Memory B cell (primary cell): Measurements from ENCODE around the gene CACYBP.

Source experiments
- ATAC-seq: fragments of 150-1000 bp; cut with Tn5 transposase; 2 replicates; pipeline ENCODE4 v1.10.0; 2021; ENCODE audit warnings: low read depth, mild to moderate bottlenecking, moderate library complexity
- DNase-seq, 2 donors: peaks; one replicate each; pipeline ENCODE4 v3.0.0; 2022; ENCODE audit warnings: low spot score in 2 of 2
- H3K27ac Mint-ChIP-seq: one replicate; pipeline ENCODE4 v1.8.0; 2022; ENCODE audit warnings: mild to moderate bottlenecking, moderate library complexity, mixed read lengths
- H3K27me3 Mint-ChIP-seq: one replicate; pipeline ENCODE4 v1.8.0; 2022; ENCODE audit warnings: mixed read lengths
- H3K36me3 Mint-ChIP-seq: one replicate; pipeline ENCODE4 v1.8.0; 2022; ENCODE audit warnings: mild to moderate bottlenecking, mixed read lengths
- H3K4me1 Mint-ChIP-seq: one replicate; pipeline ENCODE4 v1.8.0; 2022; ENCODE audit warnings: mixed read lengths
- H3K4me3 Mint-ChIP-seq: one replicate; pipeline ENCODE4 v1.8.0; 2022; ENCODE audit warnings: mild to moderate bottlenecking, moderate library complexity, mixed read lengths
- H3K9me3 Mint-ChIP-seq: one replicate; pipeline ENCODE4 v1.8.0; 2022; ENCODE audit warnings: mixed read lengths

The CACYBP gene

GRCh38 chr1:174965362-174966007 lies 34.3 kb upstream of the CACYBP start:
- Mint-ChIP-seq H3K4me1 (peaks cover 28% of the 10 kb centered on the region), H3K4me3 (no peak overlapping the region), H3K27ac (peak overlapping the region; percentile 84), H3K9me3 (no peaks in the 10 kb centered on the region), H3K27me3 (no peaks in the 10 kb centered on the region), H3K36me3 (peaks cover 2% of the 10 kb centered on the region)
- DNase-seq = no peak
- ATAC-seq = no peak

- peaks cover 28% of the 10 kb centered on the region for H3K4me1 Mint-ChIP-seq
- no peak for DNase-seq
- no peaks in the 10 kb centered on the region for H3K27me3 Mint-ChIP-seq
- no peaks in the 10 kb centered on the region for H3K9me3 Mint-ChIP-seq
- H3K36me3 Mint-ChIP-seq = peaks cover 2% of the 10 kb centered on the region
- H3K4me3 Mint-ChIP-seq = no peak overlapping the region
- no peak for ATAC-seq
- peak overlapping the region; percentile 84 for H3K27ac Mint-ChIP-seq
Measured at GRCh38 chr1:174966008-174966572, 33.7 kb upstream of the CACYBP start.

- Mint-ChIP-seq H3K4me3 (peak overlapping the region; percentile 57), H3K27me3 (no peaks in the 10 kb centered on the region), H3K36me3 (peaks cover 2% of the 10 kb centered on the region), H3K27ac (peak overlapping the region; percentile 92), H3K9me3 (no peaks in the 10 kb centered on the region), H3K4me1 (peaks cover 31% of the 10 kb centered on the region)
- peak; percentile 54 for ATAC-seq
- no peak for DNase-seq
Measured at GRCh38 chr1:174967845-174968705, 31.7 kb upstream of the CACYBP start.

- Mint-ChIP-seq H3K27me3 (no peaks in the 10 kb centered on the region), H3K9me3 (no peaks in the 10 kb centered on the region), H3K4me3 (peak overlapping the region; percentile 57), H3K27ac (peak overlapping the region; percentile 92), H3K4me1 (peaks cover 31% of the 10 kb centered on the region), H3K36me3 (peaks cover 3% of the 10 kb centered on the region)
- no peak for DNase-seq
- ATAC-seq = peak; percentile 63
Measured at GRCh38 chr1:174968750-174969244, 30.9 kb upstream of the CACYBP start.

GRCh38 chr1:174969977-174970376 lies 29.8 kb upstream of the CACYBP start:
- H3K4me1 Mint-ChIP-seq = peaks cover 24% of the 10 kb centered on the region
- no peak for DNase-seq
- peaks cover 10% of the 10 kb centered on the region for H3K36me3 Mint-ChIP-seq
- no peaks in the 10 kb centered on the region for H3K27me3 Mint-ChIP-seq
- no peaks in the 10 kb centered on the region for H3K9me3 Mint-ChIP-seq
- no peak overlapping the region for H3K27ac Mint-ChIP-seq
- no peak overlapping the region for H3K4me3 Mint-ChIP-seq
- ATAC-seq = no peak

GRCh38 chr1:174971466-174971865 lies 28.3 kb upstream of the CACYBP start:
- Mint-ChIP-seq H3K27ac (peak overlapping the region; percentile 79), H3K27me3 (no peaks in the 10 kb centered on the region), H3K36me3 (peaks cover 20% of the 10 kb centered on the region), H3K4me1 (peaks cover 14% of the 10 kb centered on the region), H3K9me3 (no peaks in the 10 kb centered on the region), H3K4me3 (no peak overlapping the region)
- DNase-seq (no peak), ATAC-seq (no peak)

GRCh38 chr1:174971902-174972301 lies 27.8 kb upstream of the CACYBP start:
- ATAC-seq = no peak
- no peaks in the 10 kb centered on the region for H3K27me3 Mint-ChIP-seq
- peak overlapping the region; percentile 79 for H3K27ac Mint-ChIP-seq
- H3K4me3 Mint-ChIP-seq = no peak overlapping the region
- no peaks in the 10 kb centered on the region for H3K9me3 Mint-ChIP-seq
- no peak for DNase-seq
- peaks cover 14% of the 10 kb centered on the region for H3K4me1 Mint-ChIP-seq
- peaks cover 20% of the 10 kb centered on the region for H3K36me3 Mint-ChIP-seq

GRCh38 chr1:174974711-174975119 lies 25.0 kb upstream of the CACYBP start:
- Mint-ChIP-seq H3K4me1 (peaks cover 2% of the 10 kb centered on the region), H3K27ac (peak overlapping the region; percentile 37), H3K4me3 (no peak overlapping the region), H3K27me3 (no peaks in the 10 kb centered on the region), H3K36me3 (peaks cover 25% of the 10 kb centered on the region), H3K9me3 (no peaks in the 10 kb centered on the region)
- ATAC-seq (no peak), DNase-seq (no peak)

GRCh38 chr1:174975764-174976163 lies 24.0 kb upstream of the CACYBP start:
- H3K36me3 Mint-ChIP-seq = peaks cover 26% of the 10 kb centered on the region

GRCh38 chr1:174976436-174977108 lies 23.2 kb upstream of the CACYBP start:
- no peaks in the 10 kb centered on the region for H3K9me3 Mint-ChIP-seq
- no peak overlapping the region for H3K27ac Mint-ChIP-seq
- DNase-seq = no peak
- no peaks in the 10 kb centered on the region for H3K27me3 Mint-ChIP-seq
- no peak for ATAC-seq
- H3K4me3 Mint-ChIP-seq = no peak overlapping the region
- peaks cover 5% of the 10 kb centered on the region for H3K4me1 Mint-ChIP-seq
- peaks cover 28% of the 10 kb centered on the region for H3K36me3 Mint-ChIP-seq

More at GRCh38 chr1:174975764-174976163, 24.0 kb upstream of the CACYBP start:
- Mint-ChIP-seq H3K4me3 (no peak overlapping the region), H3K27me3 (no peaks in the 10 kb centered on the region), H3K9me3 (no peaks in the 10 kb centered on the region), H3K27ac (peak overlapping the region; percentile 22), H3K4me1 (peaks cover 5% of the 10 kb centered on the region)
- ATAC-seq (no peak), DNase-seq (no peak)

- peak; percentile 32 to 38 for DNase-seq
- Mint-ChIP-seq H3K9me3 (no peaks in the 10 kb centered on the region), H3K36me3 (peaks cover 35% of the 10 kb centered on the region), H3K4me3 (no peak overlapping the region), H3K4me1 (peaks cover 5% of the 10 kb centered on the region), H3K27ac (no peak overlapping the region), H3K27me3 (no peaks in the 10 kb centered on the region)
- ATAC-seq = no peak
Measured at GRCh38 chr1:174982971-174983689, 16.6 kb upstream of the CACYBP start.

GRCh38 chr1:174984952-174985351 lies 14.8 kb upstream of the CACYBP start:
- DNase-seq = no peak
- no peak overlapping the region for H3K4me3 Mint-ChIP-seq
- H3K27me3 Mint-ChIP-seq = no peaks in the 10 kb centered on the region
- no peak for ATAC-seq
- no peaks in the 10 kb centered on the region for H3K9me3 Mint-ChIP-seq
- H3K4me1 Mint-ChIP-seq = peaks cover 13% of the 10 kb centered on the region
- peaks cover 38% of the 10 kb centered on the region for H3K36me3 Mint-ChIP-seq
- peak overlapping the region; percentile 48 for H3K27ac Mint-ChIP-seq

GRCh38 chr1:174988539-174988938 lies 11.2 kb upstream of the CACYBP start:
- no peak for ATAC-seq
- Mint-ChIP-seq H3K4me1 (peaks cover 11% of the 10 kb centered on the region), H3K4me3 (no peak overlapping the region), H3K27ac (peak overlapping the region; percentile 46), H3K27me3 (no peaks in the 10 kb centered on the region), H3K36me3 (peaks cover 20% of the 10 kb centered on the region), H3K9me3 (no peaks in the 10 kb centered on the region)
- no peak for DNase-seq
